Spleen (tissue), 11 donors: ENCODE data around the gene RHOBTB3. TPM values are rescaled to one million over a fixed set of nuclear protein-coding genes. Genes with fewer than 3 reads are reported as not detected.

Experiments
- DNase-seq: peaks from one replicate; pipeline ENCODE4 v3.0.0-alpha.2; 2020
- H3K27ac ChIP-seq, 8 donors: fragments of 200-600 bp; sonication (generic) in 7 of 8; 1 replicate in 4 of 8; 2 replicates in 4 of 8; pipeline versions ENCODE4 v1.5.0 to v1.8.0; 2016 to 2021; ENCODE audit warnings: inconsistent platforms in 4 of 8, mild to moderate bottlenecking in 4 of 8, moderate library complexity in 1 of 8
- H3K27me3 ChIP-seq, 7 donors: fragments of 200-600 bp; sonication (generic) in 6 of 7; replicated peaks in 1 of 7; 1 replicate in 4 of 7; 2 replicates in 3 of 7; pipeline versions ENCODE4 v1.5.0 to v1.8.0; 2016 to 2021; ENCODE audit warnings: inconsistent platforms in 3 of 7, mild to moderate bottlenecking in 1 of 7
- H3K36me3 ChIP-seq, 6 donors: fragments of 200-600 bp; sonication (generic) in 5 of 6; 1 replicate in 4 of 6; 2 replicates in 2 of 6; pipeline versions ENCODE4 v1.5.0 to v1.8.0; 2016 to 2021; ENCODE audit warnings: inconsistent platforms in 2 of 6
- H3K4me1 ChIP-seq, 6 donors: fragments of 200-600 bp; sonication (generic) in 5 of 6; 1 replicate in 3 of 6; 2 replicates in 3 of 6; pipeline versions ENCODE4 v1.5.0 to v1.8.0; 2016 to 2021; ENCODE audit warnings: inconsistent platforms in 3 of 6
- H3K4me3 ChIP-seq, 8 donors: fragments of 200-600 bp; sonication (generic) in 7 of 8; 1 replicate in 4 of 8; 2 replicates in 4 of 8; pipeline versions ENCODE4 v1.5.0 to v1.8.0; 2016 to 2021; ENCODE audit warnings: inconsistent platforms in 4 of 8, mild to moderate bottlenecking in 4 of 8, moderate library complexity in 2 of 8
- H3K9me3 ChIP-seq, 8 donors: fragments of 200-600 bp; sonication (generic) in 7 of 8; 1 replicate in 4 of 8; 2 replicates in 4 of 8; pipeline versions ENCODE4 v1.5.0 to v1.8.0; 2016 to 2021; ENCODE audit warnings: inconsistent platforms in 4 of 8
- CTCF ChIP-seq, 11 experiments: fragments of 200-600 bp in 7 of 11; fragments of 450-650 bp in 4 of 11; sonication (generic) in 4 of 11; IDR thresholded peaks in 8 of 11; conservative IDR thresholded peaks in 3 of 11; 1 replicate in 7 of 11; 2 replicates in 4 of 11; pipeline versions ENCODE4 v1.4.0 to v1.8.0; 2016 to 2021; ENCODE audit warnings: antibody characterized with exemption in 11 of 11, inconsistent platforms in 4 of 11, mild to moderate bottlenecking in 1 of 11
- POLR2A ChIP-seq, 3 donors: fragments of 450-650 bp; IDR thresholded peaks; one replicate each; pipeline ENCODE4 v1.5.1; 2017; ENCODE audit warnings: antibody characterized with exemption in 3 of 3, mild to moderate bottlenecking in 1 of 3
- POLR2AphosphoS5 ChIP-seq, 3 donors: sonication (generic); formaldehyde crosslinking; IDR thresholded peaks; one replicate each; pipeline ENCODE4 v1.5.1; 2017; ENCODE audit warnings: antibody characterized with exemption in 3 of 3
- WGBS, 5 donors: extraction: QIAGEN DNeasy Blood & Tissue Kit in 3 of 5; methylation state at CpG; one replicate each; pipeline versions ENCODE4 v1.1.5 to v1.1.7; 2013 to 2018; 5-methylcytosine and 5-hydroxymethylcytosine counted together
- intact Hi-C: fragments of 100-400 bp; cut with DNase I; formaldehyde crosslinking; loops from one replicate; pipeline ENCODE4 v1.15.0; 2023; ENCODE audit warnings: low total_unique reads
- polyA plus RNA-seq, 3 donors: library from polyadenylated mRNA; stranded (reverse); fragments of 200-250 nt; gene quantifications; one replicate each; pipeline ENCODE4 v1.2.1, GENCODE V29; 2013
- total RNA-seq, 7 donors: library from RNA; depleted of rRNA in 3 of 7; stranded (reverse); fragments of >200 nt in 3 of 7; fragmentation: NEBNext Ultra II Directional in 4 of 7; extraction: Animal tissue kit (Norgen Biotek cat#: 25700) in 4 of 7; gene quantifications; one replicate each; pipeline versions ENCODE4 v1.1.0 to v1.2.1, GENCODE V29; 2016 to 2021
- donor health status: healthy with polysubstance abuse.
- donor health status: DM: no; HTN: no; CAD: no; lungs with moderate emphysema.
- donor health status: DM: no; HTN: no; CAD: no.
- donor health status: Bipolar disorder and iron deficiency.
- donor health status: healthy.
- donor health status: DM: no; HTN: no; CAD: no.
- donor health status: DM: yes; HTN: yes; CAD: no.

Gene RHOBTB3
- total and polyA plus RNA-seq, 10 donors = 4.5 to 71.1 (median 38.4) TPM

GRCh38 chr5:95786821-95787418 lies 55.8 kb downstream of the RHOBTB3 start:
- peaks cover 0 to 63% (median 5%) of the 10 kb centered on the region in 6 donors for H3K36me3 ChIP-seq
- TF ChIP-seq POLR2AphosphoS5 (IDR thresholded peaks at IDR 0.05) (no peak), POLR2A (IDR thresholded peaks at IDR 0.05) (no peak)
- WGBS, 5 donors = 76 to 97% (median 91%) methylated on average over 3 of the region's 3 CpGs
- DNase-seq = no peak
- H3K27me3 ChIP-seq = no peaks in the 10 kb centered on the region
- H3K27ac ChIP-seq = no peak overlapping the region
- intact Hi-C loops = no loop called here
- H3K9me3 ChIP-seq = no peaks in the 10 kb centered on the region
- H3K4me3 ChIP-seq = no peak overlapping the region
- H3K4me1 ChIP-seq = peaks cover 0 to 5% (median 0%) of the 10 kb centered on the region in 6 donors

GRCh38 chr5:95788493-95788892 lies 57.4 kb downstream of the RHOBTB3 start:
- TF ChIP-seq CTCF (IDR thresholded peaks at IDR 0.05 in 8 of 11, conservative IDR thresholded peaks at IDR 0.05 in 3 of 11) (no peak), POLR2A (IDR thresholded peaks at IDR 0.05) (no peak), POLR2AphosphoS5 (IDR thresholded peaks at IDR 0.05) (no peak)
- Histone ChIP-seq H3K9me3 (no peaks in the 10 kb centered on the region), H3K36me3 (peaks cover 0 to 76% (median 5%) of the 10 kb centered on the region in 6 donors), H3K27me3 (no peaks in the 10 kb centered on the region), H3K4me3 (no peak overlapping the region), H3K27ac (no peak overlapping the region), H3K4me1 (peaks cover 0 to 5% (median 0%) of the 10 kb centered on the region in 6 donors)
- no peak for DNase-seq
- WGBS, 5 donors = 94 to 98% (median 96%) methylated on average over 8 of the region's 8 CpGs
- intact Hi-C loops = no loop called here

- peaks cover 0 to 5% (median 0%) of the 10 kb centered on the region in 6 donors for H3K4me1 ChIP-seq
- intact Hi-C loops = no loop called here
Observed at GRCh38 chr5:95791751-95792150, 60.6 kb downstream of the RHOBTB3 start.

GRCh38 chr5:95794070-95794516 lies 63.0 kb downstream of the RHOBTB3 start:
- Histone ChIP-seq H3K9me3 (no peaks in the 10 kb centered on the region), H3K4me1 (peaks cover 0 to 6% (median 0%) of the 10 kb centered on the region in 6 donors), H3K36me3 (peaks cover 0 to 64% (median 3%) of the 10 kb centered on the region in 6 donors), H3K4me3 (no peak overlapping the region), H3K27ac (no peak overlapping the region), H3K27me3 (no peaks in the 10 kb centered on the region)
- DNase-seq = no peak
- intact Hi-C loops = no loop called here
- 79 to 88% (median 83%) methylated on average over 3 of the region's 3 CpGs for WGBS, 5 donors
- TF ChIP-seq POLR2A (IDR thresholded peaks at IDR 0.05) (no peak), CTCF (IDR thresholded peaks at IDR 0.05 in 8 of 11, conservative IDR thresholded peaks at IDR 0.05 in 3 of 11) (no peak), POLR2AphosphoS5 (IDR thresholded peaks at IDR 0.05) (no peak)

More at GRCh38 chr5:95791751-95792150, 60.6 kb downstream of the RHOBTB3 start:
- Histone ChIP-seq H3K36me3 (peaks cover 0 to 72% (median 4%) of the 10 kb centered on the region in 6 donors), H3K27me3 (no peaks in the 10 kb centered on the region), H3K4me3 (no peak overlapping the region), H3K9me3 (no peaks in the 10 kb centered on the region), H3K27ac (no peak overlapping the region)
- DNase-seq = no peak
- WGBS, 5 donors = 93 to 97% (median 94%) methylated on average over 6 of the region's 6 CpGs
- no peak for TF ChIP-seq POLR2AphosphoS5 (IDR thresholded peaks at IDR 0.05)
- TF ChIP-seq POLR2A (IDR thresholded peaks at IDR 0.05) = no peak
- TF ChIP-seq CTCF (IDR thresholded peaks at IDR 0.05 in 8 of 11, conservative IDR thresholded peaks at IDR 0.05 in 3 of 11) = no peak
